ENCODE measurements around the gene KIF5C.

DNA sequence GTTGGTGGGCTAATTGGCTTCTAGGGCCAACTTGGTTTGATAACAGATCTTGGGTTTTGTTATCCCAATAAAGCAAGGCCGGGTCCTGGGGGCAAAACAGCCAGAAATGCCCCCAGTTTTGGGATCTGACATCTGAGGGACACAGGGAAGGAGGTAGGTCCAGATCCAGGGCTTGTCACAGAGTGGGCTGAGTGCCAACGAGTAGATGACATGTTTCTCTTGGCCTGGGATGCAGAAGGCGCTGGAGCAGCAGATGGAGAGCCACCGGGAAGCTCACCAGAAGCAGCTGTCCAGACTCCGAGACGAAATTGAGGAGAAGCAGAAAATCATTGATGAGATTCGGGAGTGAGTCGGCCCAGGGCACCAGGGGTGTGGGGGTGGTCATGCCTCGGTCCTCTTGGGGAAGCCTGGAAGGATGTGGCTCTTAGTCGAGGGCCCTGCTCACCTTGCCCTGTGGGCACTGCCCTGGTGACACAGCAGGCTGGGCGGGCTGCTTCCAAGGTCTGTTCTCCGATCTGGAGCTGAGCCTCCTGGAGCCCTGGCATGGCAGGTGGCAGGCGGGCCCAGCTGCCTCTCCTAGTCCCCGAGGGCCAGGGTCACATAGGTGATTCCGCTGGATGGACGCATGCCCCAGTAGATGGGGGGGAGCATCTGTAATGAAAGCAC is 123.3 kb downstream of the KIF5C start:
- TF ChIP-seq, protein P1, sequence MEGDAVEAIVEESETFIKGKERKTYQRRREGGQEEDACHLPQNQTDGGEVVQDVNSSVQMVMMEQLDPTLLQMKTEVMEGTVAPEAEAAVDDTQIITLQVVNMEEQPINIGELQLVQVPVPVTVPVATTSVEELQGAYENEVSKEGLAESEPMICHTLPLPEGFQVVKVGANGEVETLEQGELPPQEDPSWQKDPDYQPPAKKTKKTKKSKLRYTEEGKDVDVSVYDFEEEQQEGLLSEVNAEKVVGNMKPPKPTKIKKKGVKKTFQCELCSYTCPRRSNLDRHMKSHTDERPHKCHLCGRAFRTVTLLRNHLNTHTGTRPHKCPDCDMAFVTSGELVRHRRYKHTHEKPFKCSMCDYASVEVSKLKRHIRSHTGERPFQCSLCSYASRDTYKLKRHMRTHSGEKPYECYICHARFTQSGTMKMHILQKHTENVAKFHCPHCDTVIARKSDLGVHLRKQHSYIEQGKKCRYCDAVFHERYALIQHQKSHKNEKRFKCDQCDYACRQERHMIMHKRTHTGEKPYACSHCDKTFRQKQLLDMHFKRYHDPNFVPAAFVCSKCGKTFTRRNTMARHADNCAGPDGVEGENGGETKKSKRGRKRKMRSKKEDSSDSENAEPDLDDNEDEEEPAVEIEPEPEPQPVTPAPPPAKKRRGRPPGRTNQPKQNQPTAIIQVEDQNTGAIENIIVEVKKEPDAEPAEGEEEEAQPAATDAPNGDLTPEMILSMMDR (IDR thresholded peaks at IDR 0.05) = no peak
- TF ChIP-seq EP300 (IDR thresholded peaks at IDR 0.05) = no peak
- TF ChIP-seq POLR2A (IDR thresholded peaks at IDR 0.05) = no peak

Measured in stomach (tissue), 4 donors.